ENCODE results near the gene KCNQ1OT1. TPM values are rescaled to one million over a fixed set of nuclear protein-coding genes. Genes with fewer than 3 reads are reported as not detected.
A peak's percentile ranks its signal among the peaks of the same experiment; 100 is the strongest.

KCNQ1OT1 gene
- 1 to 10 TPM in 1 of 2 donors, under 1 TPM in 1; 0.93 to 4.9 TPM for total RNA-seq
- under 1 TPM; 0.05 to 0.29 TPM for polyA plus RNA-seq

GRCh38 chr11:2699531-2700414, at the start of gene KCNQ1OT1:
TSS of gene KCNQ1OT1 (minus strand) at chr11:2699994.
- no peaks in the 10 kb centered on the region for H3K36me3 ChIP-seq (ENCODE audit: control insufficient read depth in 4 of 4, insufficient read depth in 3 of 4, low read depth in 1 of 4, low read length in 3 of 4)
- 42% methylated on average over 98 of the region's 98 CpGs for WGBS
- H3K4me1 ChIP-seq (ENCODE audit: control insufficient read depth in 4 of 4, insufficient read depth in 4 of 4, low read length in 3 of 4), result peaks cover 0 to 22% (median 8%) of the 10 kb centered on the region in 4 donors
- H3K4me3 ChIP-seq (ENCODE audit: low read depth in 1 of 3, low read length in 3 of 3), result peak within 1 kb of the TSS; percentile 53 to 74 (median 57)
- H3K9me3 ChIP-seq (ENCODE audit: control insufficient read depth in 4 of 4, low read length in 3 of 4), result no peaks in the 10 kb centered on the region
- no peaks in the 10 kb centered on the region for H3K27me3 ChIP-seq (ENCODE audit: control insufficient read depth in 4 of 4, insufficient read depth in 4 of 4, low read length in 3 of 4)
- H3K27ac ChIP-seq (ENCODE audit: low read depth in 1 of 2, low read length in 2 of 2), result peak within 1 kb of the TSS; percentile 91
- H3K9ac ChIP-seq (ENCODE audit: low read depth in 1 of 2, low read length in 2 of 2), result peak within 1 kb of the TSS; percentile 57 to 63
- DNase-seq (ENCODE audit: low spot score), result peak; percentile 89
- TF ChIP-seq HNF4G (IDR thresholded peaks at IDR 0.05) (no peak), FOXA2 (IDR thresholded peaks at IDR 0.05) (no peak), CTCF (IDR thresholded peaks at IDR 0.05; ENCODE audit: low read depth, low read length, missing input control) (no peak), YY1 (IDR thresholded peaks at IDR 0.05) (peak; percentile 15), REST (IDR thresholded peaks at IDR 0.05) (peak; percentile 78), JUND (IDR thresholded peaks at IDR 0.05) (no peak), EGR1 (IDR thresholded peaks at IDR 0.05; ENCODE audit: low read depth in 2 of 2) (no peak), GABPA (IDR thresholded peaks at IDR 0.05 in 1 of 2, conservative IDR thresholded peaks at IDR 0.05 in 1 of 2) (no peak), MAX (IDR thresholded peaks at IDR 0.05) (no peak), SP1 (IDR thresholded peaks at IDR 0.05) (peak; percentile 97), HNF4A (conservative IDR thresholded peaks at IDR 0.05) (no peak), NR2F2 (IDR thresholded peaks at IDR 0.05) (no peak), ATF3 (IDR thresholded peaks at IDR 0.05) (no peak), RAD21 (IDR thresholded peaks at IDR 0.05) (peak in 1 of 2 donors; percentile 5), ZBTB33 (IDR thresholded peaks at IDR 0.05) (no peak), FOXA1 (IDR thresholded peaks at IDR 0.05) (no peak), RXRA (IDR thresholded peaks at IDR 0.05) (no peak), TAF1 (conservative IDR thresholded peaks at IDR 0.05) (peak; percentile 95)
